Measurements from ENCODE around the gene SCUBE3. TPM values are rescaled to one million over a fixed set of nuclear protein-coding genes. Genes with fewer than 3 reads are reported as not detected.

SCUBE3 gene
- total and polyA plus RNA-seq, 10 donors: 0.03 to 0.43 (median 0.11) TPM; not detected in 1

- peaks cover 0 to 16% (median 6%) of the 10 kb centered on the region in 7 donors for H3K27me3 ChIP-seq (replicated peaks in 1 of 7)
- no peaks in the 10 kb centered on the region for H3K9me3 ChIP-seq
- TF ChIP-seq POLR2AphosphoS5 (IDR thresholded peaks at IDR 0.05): no peak
- TF ChIP-seq, protein P1, sequence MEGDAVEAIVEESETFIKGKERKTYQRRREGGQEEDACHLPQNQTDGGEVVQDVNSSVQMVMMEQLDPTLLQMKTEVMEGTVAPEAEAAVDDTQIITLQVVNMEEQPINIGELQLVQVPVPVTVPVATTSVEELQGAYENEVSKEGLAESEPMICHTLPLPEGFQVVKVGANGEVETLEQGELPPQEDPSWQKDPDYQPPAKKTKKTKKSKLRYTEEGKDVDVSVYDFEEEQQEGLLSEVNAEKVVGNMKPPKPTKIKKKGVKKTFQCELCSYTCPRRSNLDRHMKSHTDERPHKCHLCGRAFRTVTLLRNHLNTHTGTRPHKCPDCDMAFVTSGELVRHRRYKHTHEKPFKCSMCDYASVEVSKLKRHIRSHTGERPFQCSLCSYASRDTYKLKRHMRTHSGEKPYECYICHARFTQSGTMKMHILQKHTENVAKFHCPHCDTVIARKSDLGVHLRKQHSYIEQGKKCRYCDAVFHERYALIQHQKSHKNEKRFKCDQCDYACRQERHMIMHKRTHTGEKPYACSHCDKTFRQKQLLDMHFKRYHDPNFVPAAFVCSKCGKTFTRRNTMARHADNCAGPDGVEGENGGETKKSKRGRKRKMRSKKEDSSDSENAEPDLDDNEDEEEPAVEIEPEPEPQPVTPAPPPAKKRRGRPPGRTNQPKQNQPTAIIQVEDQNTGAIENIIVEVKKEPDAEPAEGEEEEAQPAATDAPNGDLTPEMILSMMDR (IDR thresholded peaks at IDR 0.05 in 8 of 11, conservative IDR thresholded peaks at IDR 0.05 in 3 of 11): no peak
- TF ChIP-seq POLR2A (IDR thresholded peaks at IDR 0.05): no peak
- 49 to 69% (median 59%) methylated on average over 2 of the region's 2 CpGs for WGBS, 5 donors
- no peaks in the 10 kb centered on the region for H3K36me3 ChIP-seq
- H3K27ac ChIP-seq: no peak overlapping the region
- intact Hi-C loops (cut with DNase I; ENCODE audit: low total_unique reads): no loop called here
- DNase-seq: no peak
- H3K4me3 ChIP-seq: no peak overlapping the region
- peaks cover 0 to 9% (median 1%) of the 10 kb centered on the region in 6 donors for H3K4me1 ChIP-seq
Observed at GRCh38 chr6:35179901-35180535, 33.7 kb upstream of the SCUBE3 start.

DNA sequence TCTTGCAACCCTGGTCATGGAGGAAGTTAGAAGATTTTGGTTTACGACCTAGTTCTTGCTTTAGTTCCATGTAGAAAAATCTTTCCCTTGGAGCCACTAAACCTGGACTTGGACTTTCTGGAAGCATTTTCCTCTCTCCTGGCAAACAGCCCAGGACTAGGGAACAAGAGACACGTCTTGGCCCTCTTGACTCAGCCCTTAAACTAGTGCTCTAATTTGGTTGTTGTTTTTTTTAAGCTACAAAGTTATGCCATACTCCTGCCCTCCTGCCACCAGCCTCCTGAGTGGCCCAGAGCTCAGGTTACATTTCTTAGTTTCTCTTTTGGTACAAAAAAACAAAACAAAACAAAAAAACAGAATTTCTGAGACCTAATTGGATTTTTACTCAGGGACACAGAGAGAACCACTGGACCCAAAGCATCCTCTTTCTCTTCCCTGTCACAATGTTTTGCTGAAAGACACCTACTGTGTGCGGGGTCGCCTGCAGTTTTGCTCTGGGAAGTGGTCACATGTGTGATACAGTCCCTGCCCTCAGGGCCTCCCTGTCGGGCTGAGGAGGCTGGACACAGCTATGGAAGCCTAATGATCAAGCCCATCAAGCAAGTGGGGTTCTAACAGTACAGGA is 32.3 kb upstream of the SCUBE3 start:
- peaks cover 0 to 16% (median 6%) of the 10 kb centered on the region in 7 donors for H3K27me3 ChIP-seq (replicated peaks in 1 of 7)
- TF ChIP-seq POLR2A (IDR thresholded peaks at IDR 0.05) (no peak), POLR2AphosphoS5 (IDR thresholded peaks at IDR 0.05) (no peak)
- TF ChIP-seq, protein P1 (IDR thresholded peaks at IDR 0.05 in 8 of 11, conservative IDR thresholded peaks at IDR 0.05 in 3 of 11): no peak
- H3K27ac ChIP-seq: peak overlapping the region in 1 of 8 donors; percentile 5
- DNase-seq: no peak
- H3K4me1 ChIP-seq: peaks cover 0 to 16% (median 1%) of the 10 kb centered on the region in 6 donors
- no peaks in the 10 kb centered on the region for H3K36me3 ChIP-seq
- WGBS, 5 donors: 71 to 85% (median 77%) methylated on average over 5 of the region's 5 CpGs
- intact Hi-C loops (cut with DNase I; ENCODE audit: low total_unique reads): no loop called here
- H3K4me3 ChIP-seq: no peak overlapping the region
- H3K9me3 ChIP-seq: no peaks in the 10 kb centered on the region

- Histone ChIP-seq H3K27ac (no peak overlapping the region), H3K4me1 (peaks cover 0 to 16% (median 1%) of the 10 kb centered on the region in 6 donors), H3K9me3 (no peaks in the 10 kb centered on the region), H3K36me3 (no peaks in the 10 kb centered on the region), H3K27me3 (replicated peaks in 1 of 7) (peaks cover 0 to 16% (median 6%) of the 10 kb centered on the region in 7 donors), H3K4me3 (no peak overlapping the region)
- TF ChIP-seq, protein P1 (IDR thresholded peaks at IDR 0.05 in 8 of 11, conservative IDR thresholded peaks at IDR 0.05 in 3 of 11): no peak
- TF ChIP-seq POLR2AphosphoS5 (IDR thresholded peaks at IDR 0.05): no peak
- TF ChIP-seq POLR2A (IDR thresholded peaks at IDR 0.05): no peak
- WGBS, 5 donors: 35 to 63% (median 47%) methylated on average over 28 to 55 of the region's 55 CpGs
- no peak for DNase-seq
- intact Hi-C loops (cut with DNase I; ENCODE audit: low total_unique reads): no loop called here
Observed at GRCh38 chr6:35181933-35182612, 31.7 kb upstream of the SCUBE3 start.

DNA sequence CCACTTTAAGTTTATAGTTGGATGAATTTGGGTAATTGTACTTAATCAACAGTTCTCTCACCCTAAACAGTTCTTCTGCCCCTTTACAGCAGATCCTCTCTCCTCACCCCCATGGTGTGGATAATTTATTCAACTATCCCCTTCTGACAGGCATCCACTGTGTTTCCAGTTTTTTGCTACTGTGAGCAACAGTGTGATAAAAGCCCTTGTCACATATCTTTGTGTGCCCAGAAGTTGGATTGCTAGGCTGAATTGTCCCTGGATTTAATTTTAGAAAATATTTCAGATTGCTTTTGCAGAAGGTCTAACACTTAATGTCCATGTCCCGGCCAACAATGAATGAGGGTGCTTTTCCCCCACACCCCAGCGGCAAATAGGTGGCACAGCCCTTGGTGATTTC is 30.5 kb upstream of the SCUBE3 start:
- WGBS, 5 donors: 93 to 98% (median 97%) methylated on average over 2 of the region's 2 CpGs

More for the DNA sequence above, 30.5 kb upstream of the SCUBE3 start:
- no peak overlapping the region for H3K4me3 ChIP-seq
- H3K27me3 ChIP-seq (replicated peaks in 1 of 7): peaks cover 0 to 16% (median 6%) of the 10 kb centered on the region in 7 donors
- no peaks in the 10 kb centered on the region for H3K36me3 ChIP-seq
- DNase-seq: no peak
- intact Hi-C loops (cut with DNase I; ENCODE audit: low total_unique reads): no loop called here
- no peak overlapping the region for H3K27ac ChIP-seq
- TF ChIP-seq POLR2AphosphoS5 (IDR thresholded peaks at IDR 0.05) (no peak), POLR2A (IDR thresholded peaks at IDR 0.05) (no peak)
- TF ChIP-seq, protein P1 (IDR thresholded peaks at IDR 0.05 in 8 of 11, conservative IDR thresholded peaks at IDR 0.05 in 3 of 11): no peak
- no peaks in the 10 kb centered on the region for H3K9me3 ChIP-seq
- peaks cover 0 to 16% (median 1%) of the 10 kb centered on the region in 6 donors for H3K4me1 ChIP-seq
